T1000 (cell line): ENCODE measurements around the gene HSH2D.

Source experiments
- DNase-seq: peaks from one replicate; lab custom pipeline; 2025; ENCODE audit warnings: mixed read lengths; lab: John Stamatoyannopoulos, UW

The HSH2D gene

DNA sequence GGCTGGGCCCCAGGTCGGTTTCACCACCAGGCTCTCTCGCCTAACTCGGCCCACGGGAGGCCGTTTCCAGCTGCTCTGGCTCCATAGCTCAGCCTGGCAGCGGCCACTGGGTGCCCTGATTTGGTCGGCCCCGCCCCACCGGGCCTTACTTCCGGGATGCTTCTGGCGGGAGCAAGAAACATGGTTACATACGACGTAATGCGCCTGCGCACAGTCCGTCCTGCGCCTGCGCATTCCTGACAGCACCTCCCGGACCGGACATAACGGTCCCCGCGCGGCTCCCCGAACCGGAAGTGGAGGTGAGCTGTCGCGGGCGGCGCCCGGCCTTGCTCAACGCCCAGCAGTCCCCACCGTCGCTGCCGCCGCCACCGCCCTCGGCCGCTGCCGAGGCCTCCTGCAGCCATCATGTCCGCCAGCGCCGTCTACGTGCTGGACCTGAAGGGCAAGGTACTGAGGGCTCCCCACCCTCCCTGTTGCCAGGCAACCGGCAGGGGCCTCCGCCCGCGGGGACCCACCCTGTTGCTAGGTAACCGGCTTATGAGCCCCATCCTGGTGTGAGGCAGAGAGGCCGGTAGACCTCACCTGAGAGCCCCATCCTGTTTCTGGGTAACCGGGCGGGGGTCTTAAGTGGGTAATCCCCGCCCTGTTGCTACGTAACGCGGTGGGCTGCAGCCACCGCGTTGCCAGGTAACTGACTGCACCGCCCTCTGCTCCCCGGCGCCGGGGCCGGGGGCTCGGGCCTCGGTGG lies 54.3 kb downstream of the HSH2D start, which contains the start of gene AP1M1:
Gene AP1M1 (plus strand): TSS at position 290 of the 748 bp plus-strand sequence. CDS start 116 bp downstream, at position 406.
- DNase-seq: peak; percentile 97

DNA sequence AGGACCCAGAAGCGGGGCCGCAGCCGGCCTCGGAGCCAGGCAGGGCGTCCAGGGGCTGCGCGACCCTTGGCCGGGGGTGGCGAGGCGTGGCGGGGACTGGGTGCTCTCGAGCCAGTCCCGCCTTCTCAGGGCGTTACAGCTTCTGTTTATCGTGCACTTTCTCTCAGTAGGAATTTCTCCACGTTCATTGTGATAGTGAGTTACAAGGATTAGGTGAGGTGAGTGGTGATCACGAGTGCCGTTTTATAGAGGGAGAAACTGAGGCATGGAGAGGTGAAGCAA lies 54.8 kb downstream of the HSH2D start:
- DNase-seq: peak; percentile 30

GRCh38 chr19:16199275-16199932 lies 55.9 kb downstream of the HSH2D start:
- no peak for DNase-seq

DNA sequence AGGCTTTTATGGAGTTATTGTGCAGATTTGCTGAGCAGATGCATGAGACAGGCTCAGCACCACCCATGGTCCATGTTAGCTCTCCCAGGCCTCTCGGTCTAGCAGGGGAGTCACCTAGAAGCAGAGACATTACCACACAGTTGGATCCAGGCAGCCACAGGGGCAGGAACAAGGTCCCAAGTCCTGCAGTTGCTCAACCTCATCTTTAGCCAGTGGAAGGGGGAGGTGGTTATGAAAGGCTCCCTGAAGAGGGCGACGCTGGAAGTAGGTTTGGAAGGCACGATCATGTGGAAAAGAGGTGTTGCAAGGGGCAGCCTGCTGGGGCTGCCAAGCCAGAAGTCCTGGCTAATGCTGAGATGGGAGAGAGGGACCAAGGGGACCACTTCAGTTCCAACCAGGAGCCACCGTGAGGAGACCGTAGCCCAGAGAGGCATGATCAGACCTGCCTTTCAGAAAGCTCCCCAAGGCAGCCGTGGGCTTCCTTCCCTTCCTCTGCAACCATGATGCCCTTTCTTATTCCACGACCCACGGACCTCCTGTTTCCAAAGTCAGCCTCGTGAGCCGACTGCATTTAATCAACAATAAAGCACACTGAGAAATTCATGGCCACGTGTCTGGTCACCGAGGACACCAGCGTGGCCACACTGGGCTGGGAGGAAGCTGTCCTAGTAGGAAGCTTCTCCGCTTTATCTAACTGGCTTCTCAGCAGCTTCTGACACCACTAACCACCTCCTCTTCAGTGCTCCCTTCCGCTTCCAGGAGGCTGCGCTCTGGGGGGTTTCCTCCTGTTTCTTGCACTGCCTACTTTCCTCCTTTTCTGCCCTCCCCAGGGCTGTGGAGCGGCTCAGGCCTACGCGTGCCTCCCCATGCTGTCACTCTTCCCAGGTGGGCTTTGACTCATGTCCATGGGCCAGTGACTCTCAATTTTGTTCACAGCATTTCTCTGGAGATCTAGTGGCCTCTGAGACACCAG lies 56.8 kb downstream of the HSH2D start:
- no peak for DNase-seq

GRCh38 chr19:16201011-16201391 lies 57.5 kb downstream of the HSH2D start:
- no peak for DNase-seq

DNA sequence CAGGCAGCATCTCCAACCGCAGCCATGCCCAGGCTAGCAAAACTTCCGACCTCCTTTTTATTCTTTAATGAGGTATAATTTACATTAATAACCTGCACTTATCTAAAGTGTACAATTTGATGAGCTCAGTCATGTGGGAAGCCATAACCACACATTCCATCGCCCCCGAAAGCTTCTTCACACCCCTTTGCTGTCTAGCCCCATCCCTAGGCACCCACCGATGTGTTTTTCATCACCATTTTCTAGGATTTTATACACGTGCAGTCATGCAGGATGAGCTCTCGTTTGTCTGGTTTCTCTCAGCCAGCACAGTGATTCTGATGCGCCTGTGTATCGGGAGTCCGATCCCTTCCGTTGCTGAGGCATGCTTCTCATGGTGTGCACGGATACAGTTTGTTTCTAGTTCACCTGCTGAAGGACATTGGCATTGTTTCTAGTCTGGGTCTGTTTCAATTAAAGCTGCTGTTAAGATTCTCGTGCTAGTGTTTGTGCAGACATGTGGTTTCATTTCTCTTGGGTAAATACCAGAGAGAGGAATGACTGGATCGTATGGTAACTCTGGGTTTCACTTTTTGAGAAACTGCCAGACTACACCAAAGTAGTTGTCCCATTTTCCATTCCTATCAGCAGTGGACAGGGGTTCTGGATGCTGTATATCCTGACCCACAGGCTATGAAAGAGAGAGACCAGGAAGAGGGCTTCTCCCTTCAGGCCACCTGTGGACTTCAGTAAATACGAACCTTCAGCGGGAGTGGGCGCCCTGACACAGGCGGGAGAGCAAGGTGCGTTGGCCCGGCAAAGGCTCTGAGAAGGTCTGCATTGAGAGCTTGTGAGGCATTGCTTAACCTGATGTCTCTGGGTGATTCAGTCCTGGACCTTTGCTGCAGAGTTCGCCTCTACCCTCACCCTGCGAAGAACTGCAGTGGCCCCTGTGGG lies 59.1 kb downstream of the HSH2D start:
- DNase-seq: no peak

DNA sequence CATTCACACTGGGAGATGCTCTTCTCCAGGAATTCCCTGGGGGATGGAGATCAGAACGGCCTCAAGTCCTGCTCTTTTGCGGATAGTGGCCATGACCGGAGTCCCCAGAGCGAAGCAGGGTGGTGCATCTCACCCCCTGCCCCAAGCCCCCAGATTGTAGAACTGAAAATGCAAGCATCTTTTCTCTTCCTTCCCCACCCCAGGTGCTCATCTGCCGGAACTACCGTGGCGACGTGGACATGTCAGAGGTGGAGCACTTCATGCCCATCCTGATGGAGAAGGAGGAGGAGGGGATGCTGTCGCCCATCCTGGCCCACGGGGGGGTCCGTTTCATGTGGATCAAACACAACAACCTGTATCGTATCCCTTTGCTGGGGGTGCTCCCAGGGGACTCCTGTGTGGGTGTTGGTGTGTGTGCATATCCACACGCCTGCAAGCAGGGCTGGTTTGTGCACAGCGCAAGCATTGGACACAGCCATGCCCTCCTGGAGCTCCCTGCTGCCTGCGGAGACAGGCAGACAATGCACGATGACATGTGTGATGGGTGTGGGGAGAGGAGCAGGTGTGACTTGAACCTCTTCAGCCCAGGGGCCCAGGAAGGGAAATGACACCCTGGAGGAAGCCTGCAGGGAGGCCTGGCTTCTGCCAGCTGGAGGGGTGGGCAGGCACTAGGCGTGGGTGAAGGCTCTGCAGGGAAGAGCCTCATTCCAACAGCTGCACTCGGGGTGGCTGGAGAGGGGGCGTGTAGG lies 59.9 kb downstream of the HSH2D start:
- DNase-seq: no peak

DNA sequence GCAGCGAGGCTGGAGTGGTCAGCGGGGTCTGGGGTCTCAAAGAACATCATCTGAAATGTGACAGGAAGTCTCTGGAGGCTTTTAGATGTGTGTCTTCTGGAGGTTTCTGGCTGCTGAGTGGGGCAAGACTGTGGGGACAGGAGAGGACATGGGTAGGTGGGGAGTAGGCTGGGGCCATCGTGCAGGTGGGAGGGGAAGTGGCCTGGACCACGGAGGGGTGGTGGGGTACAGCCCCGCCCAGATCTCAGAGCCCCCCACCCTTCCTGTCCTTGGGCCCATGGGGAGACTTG lies 60.5 kb downstream of the HSH2D start:
- no peak for DNase-seq

DNA sequence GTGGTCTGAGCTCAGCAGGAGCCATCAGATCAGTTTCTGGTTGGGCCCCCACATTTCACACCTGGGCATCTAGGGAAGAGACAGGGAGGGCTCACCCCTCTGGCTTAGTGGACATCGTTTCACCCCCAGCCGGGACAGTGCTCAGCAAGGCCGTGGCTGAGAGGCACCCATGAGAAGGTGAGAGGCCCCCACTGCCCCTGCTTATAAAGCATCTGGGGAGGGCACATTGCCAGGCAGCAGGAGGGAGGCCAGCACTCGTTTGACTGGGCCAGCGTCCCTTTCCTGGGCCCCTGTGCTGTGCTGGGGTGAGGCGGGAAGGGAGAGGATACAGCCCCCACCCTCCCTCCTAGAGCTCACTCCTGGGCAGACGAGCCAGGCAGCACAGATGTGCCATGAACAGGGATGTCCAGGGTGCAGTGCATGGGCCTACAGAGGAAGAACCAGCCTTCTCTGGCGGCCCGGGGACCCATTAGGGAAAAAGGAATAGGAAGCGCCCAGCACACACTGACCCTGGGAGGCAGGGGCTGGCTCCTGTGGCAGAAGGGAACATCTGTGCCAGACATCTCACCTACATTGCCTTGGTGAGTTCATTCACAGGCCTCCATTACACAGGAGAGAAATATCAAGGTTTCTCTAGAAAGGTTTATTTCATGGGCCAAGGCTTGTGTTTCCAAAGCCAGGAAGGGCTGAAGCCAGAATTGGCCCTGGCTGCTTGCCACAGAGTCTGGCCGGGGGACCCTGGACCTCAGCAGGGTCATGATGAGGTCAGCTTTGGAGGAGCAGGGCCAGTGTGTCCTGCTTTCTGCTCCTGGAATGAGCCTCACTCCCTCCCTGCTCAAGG lies 61.9 kb downstream of the HSH2D start:
- DNase-seq: no peak

GRCh38 chr19:16206046-16206605 lies 62.6 kb downstream of the HSH2D start:
- no peak for DNase-seq

- no peak for DNase-seq
Observed at GRCh38 chr19:16206637-16207036, 63.2 kb downstream of the HSH2D start.

DNA sequence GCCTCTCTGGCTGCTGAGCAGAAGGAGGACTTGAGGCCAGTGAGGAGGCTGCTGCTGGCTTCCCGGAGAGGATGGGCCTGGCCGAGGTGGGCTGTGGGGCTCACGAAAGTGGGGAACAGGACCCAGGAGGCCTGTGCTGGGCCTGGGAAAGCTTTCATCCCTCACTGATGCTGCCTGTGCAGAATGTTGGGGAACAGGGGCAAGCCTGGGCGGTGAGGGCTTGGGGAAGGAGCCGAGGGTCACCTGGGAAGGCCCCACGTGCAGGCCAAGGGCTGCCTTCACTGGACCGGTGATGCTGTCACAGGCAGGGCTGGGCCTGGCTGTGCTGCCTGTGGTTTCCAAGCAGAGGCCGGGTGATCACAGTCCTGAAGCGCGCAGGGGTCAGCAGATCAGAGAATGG lies 63.6 kb downstream of the HSH2D start:
- no peak for DNase-seq

- DNase-seq: no peak
Observed at GRCh38 chr19:16207490-16208025, 64.1 kb downstream of the HSH2D start.
